HEK293 (cell line): Measurements from ENCODE around the gene LPAR2.

ENCODE experiments used
- CTCF ChIP-seq: fragments of 450-650 bp; formaldehyde crosslinking; IDR thresholded peaks from 2 replicates; pipeline ENCODE4 v1.5.1; 2016; ENCODE audit warnings: missing biosample characterization, missing genetic modification characterization
- GLI4 ChIP-seq: fragments of 450-650 bp; formaldehyde crosslinking; IDR thresholded peaks from 2 replicates; pipeline ENCODE4 v1.5.1; 2016; ENCODE audit warnings: missing biosample characterization, missing genetic modification characterization
- HOXD13 ChIP-seq: sonication (generic); formaldehyde crosslinking; IDR thresholded peaks from 2 replicates; pipeline ENCODE4 v1.8.0; 2022; ENCODE audit warnings: missing genetic modification reagents, borderline replicate concordance
- PBX3 ChIP-seq: sonication (generic); formaldehyde crosslinking; IDR thresholded peaks from 2 replicates; pipeline ENCODE4 v1.8.1; 2022; ENCODE audit warnings: mild to moderate bottlenecking, moderate library complexity, missing genetic modification reagents
- PRDM4 ChIP-seq: fragments of 450-650 bp; formaldehyde crosslinking; IDR thresholded peaks from 2 replicates; pipeline ENCODE4 v1.5.1; 2017; ENCODE audit warnings: missing biosample characterization, missing genetic modification characterization
- ZNF23 ChIP-seq: fragments of 450-650 bp; formaldehyde crosslinking; IDR thresholded peaks from 2 replicates; pipeline ENCODE4 v1.5.1; 2016; ENCODE audit warnings: missing biosample characterization, missing genetic modification characterization, borderline replicate concordance
- ZNF274 ChIP-seq, 2 experiments: fragments of 200-500 bp in 1 of 2; fragments of 450-650 bp in 1 of 2; sonication (Bioruptor generic) in 1 of 2; formaldehyde crosslinking in 1 of 2; IDR thresholded peaks; 2 replicates each; pipeline versions ENCODE4 v1.5.1 to v1.6.1; 2014 to 2016; ENCODE audit warnings: borderline replicate concordance in 1 of 2, inconsistent platforms in 1 of 2, low read length in 1 of 2, missing biosample characterization in 1 of 2, missing genetic modification characterization in 1 of 2
- ZNF416 ChIP-seq: fragments of 450-650 bp; formaldehyde crosslinking; IDR thresholded peaks from 2 replicates; pipeline ENCODE4 v1.5.1; 2016; ENCODE audit warnings: missing biosample characterization, missing genetic modification characterization
- ZNF501 ChIP-seq: fragments of 450-650 bp; formaldehyde crosslinking; IDR thresholded peaks from 2 replicates; pipeline ENCODE4 v1.5.1; 2016; ENCODE audit warnings: missing biosample characterization, missing genetic modification characterization
- ZNF610 ChIP-seq: fragments of 450-650 bp; formaldehyde crosslinking; IDR thresholded peaks from 2 replicates; pipeline ENCODE4 v1.5.1; 2016; ENCODE audit warnings: missing biosample characterization, missing genetic modification characterization, borderline replicate concordance
- TF ChIP-seq, protein P1 (sequence below): fragments of 450-650 bp; formaldehyde crosslinking; IDR thresholded peaks from 2 replicates; pipeline ENCODE4 v1.5.1; 2016; ENCODE audit warnings: missing biosample characterization, missing genetic modification characterization
- TF ChIP-seq, protein P2 (sequence below): fragments of 450-650 bp; formaldehyde crosslinking; IDR thresholded peaks from 2 replicates; pipeline ENCODE4 v1.5.1; 2016; ENCODE audit warnings: missing biosample characterization, missing genetic modification characterization, low read depth

DNA sequence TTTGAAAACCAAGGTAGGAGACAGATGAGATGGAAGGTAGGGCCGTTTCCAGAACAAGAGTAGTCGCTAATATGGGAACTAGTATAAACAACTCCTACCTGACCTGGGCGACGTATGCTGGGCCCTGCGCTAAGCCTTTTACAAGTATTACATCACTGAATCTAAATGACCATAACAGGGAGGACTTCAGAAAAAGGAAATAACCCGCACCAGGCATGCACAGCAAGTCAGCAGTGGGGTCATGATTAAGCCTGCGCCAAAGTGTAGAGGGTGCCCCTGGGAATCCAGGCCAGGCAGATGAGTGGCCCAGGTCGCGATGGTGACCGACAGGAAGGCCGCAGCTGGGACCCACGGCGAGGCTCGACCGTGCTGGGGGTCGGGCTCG, 34.8 kb upstream of the LPAR2 start:
- TF ChIP-seq CTCF (no peak), ZNF501 (no peak), PBX3 (CRISPR knock-in tag) (no peak), PRDM4 (no peak), ZNF610 (tag by site-specific recombination) (no peak), GLI4 (tag by site-specific recombination) (no peak), ZNF274 (IDR thresholded peaks at IDR 0.05; ENCODE audit: low read length) (no peak), ZNF274 (tag by site-specific recombination; IDR thresholded peaks at IDR 0.05; ENCODE audit: borderline replicate concordance) (no peak), HOXD13 (CRISPR knock-in tag) (no peak), ZNF416 (tag by site-specific recombination) (no peak), ZNF23 (tag by site-specific recombination) (no peak)
- TF ChIP-seq, protein P1, sequence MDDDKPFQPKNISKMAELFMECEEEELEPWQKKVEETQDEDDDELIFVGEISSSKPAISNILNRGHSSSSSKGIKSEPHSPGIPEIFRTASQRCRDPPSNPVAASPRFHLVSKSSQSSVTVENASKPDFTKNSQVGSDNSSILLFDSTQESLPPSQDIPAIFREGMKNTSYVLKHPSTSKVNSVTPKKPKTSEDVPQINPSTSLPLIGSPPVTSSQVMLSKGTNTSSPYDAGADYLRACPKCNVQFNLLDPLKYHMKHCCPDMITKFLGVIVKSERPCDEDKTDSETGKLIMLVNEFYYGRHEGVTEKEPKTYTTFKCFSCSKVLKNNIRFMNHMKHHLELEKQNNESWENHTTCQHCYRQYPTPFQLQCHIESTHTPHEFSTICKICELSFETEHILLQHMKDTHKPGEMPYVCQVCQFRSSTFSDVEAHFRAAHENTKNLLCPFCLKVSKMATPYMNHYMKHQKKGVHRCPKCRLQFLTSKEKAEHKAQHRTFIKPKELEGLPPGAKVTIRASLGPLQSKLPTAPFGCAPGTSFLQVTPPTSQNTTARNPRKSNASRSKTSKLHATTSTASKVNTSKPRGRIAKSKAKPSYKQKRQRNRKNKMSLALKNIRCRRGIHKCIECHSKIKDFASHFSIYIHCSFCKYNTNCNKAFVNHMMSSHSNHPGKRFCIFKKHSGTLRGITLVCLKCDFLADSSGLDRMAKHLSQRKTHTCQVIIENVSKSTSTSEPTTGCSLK = no peak
- TF ChIP-seq, protein P2, sequence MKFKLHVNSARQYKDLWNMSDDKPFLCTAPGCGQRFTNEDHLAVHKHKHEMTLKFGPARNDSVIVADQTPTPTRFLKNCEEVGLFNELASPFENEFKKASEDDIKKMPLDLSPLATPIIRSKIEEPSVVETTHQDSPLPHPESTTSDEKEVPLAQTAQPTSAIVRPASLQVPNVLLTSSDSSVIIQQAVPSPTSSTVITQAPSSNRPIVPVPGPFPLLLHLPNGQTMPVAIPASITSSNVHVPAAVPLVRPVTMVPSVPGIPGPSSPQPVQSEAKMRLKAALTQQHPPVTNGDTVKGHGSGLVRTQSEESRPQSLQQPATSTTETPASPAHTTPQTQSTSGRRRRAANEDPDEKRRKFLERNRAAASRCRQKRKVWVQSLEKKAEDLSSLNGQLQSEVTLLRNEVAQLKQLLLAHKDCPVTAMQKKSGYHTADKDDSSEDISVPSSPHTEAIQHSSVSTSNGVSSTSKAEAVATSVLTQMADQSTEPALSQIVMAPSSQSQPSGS (tag by site-specific recombination) = no peak
